NCI-H1092 treated with DMSO at 0.1 percent for 48 hours (cell line): ENCODE data around the gene KDM6A.
"Not testable (repeated sequence)": the region's sequence is repeated elsewhere in the genome, so short reads cannot be mapped to it uniquely, and the experiment has no call there.

Experiments used
- DNase-seq: peaks from one replicate; lab custom pipeline; 2025; lab: John Stamatoyannopoulos, UW

KDM6A gene

GRCh38 chrX:44927398-44927797 is 54.4 kb downstream of the KDM6A start:
- no peak for DNase-seq

DNA sequence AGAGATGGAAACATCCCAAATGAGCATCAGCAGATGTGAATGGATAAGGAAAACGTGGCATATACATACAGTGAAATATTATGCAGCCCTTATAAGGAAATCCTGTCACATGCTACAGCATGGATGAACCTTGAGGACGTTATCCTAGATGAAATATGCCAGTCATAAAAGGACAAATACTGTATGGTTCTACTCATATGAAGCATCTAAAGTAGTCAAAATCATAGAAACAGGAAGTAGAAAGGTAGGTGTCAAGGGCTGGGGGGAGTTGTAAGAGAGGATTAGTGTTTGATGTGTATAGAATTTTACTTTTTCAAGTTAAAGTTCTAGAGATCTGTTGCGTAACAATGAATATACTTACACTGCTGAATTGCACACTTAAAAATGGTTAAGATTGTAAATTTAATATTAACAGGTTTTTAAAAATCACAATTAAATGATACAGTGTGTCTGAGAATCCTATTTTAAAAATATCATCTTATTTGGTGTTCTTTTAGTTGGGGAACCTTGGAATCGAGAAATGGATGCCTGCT is 58.5 kb downstream of the KDM6A start:
- no peak for DNase-seq

DNA sequence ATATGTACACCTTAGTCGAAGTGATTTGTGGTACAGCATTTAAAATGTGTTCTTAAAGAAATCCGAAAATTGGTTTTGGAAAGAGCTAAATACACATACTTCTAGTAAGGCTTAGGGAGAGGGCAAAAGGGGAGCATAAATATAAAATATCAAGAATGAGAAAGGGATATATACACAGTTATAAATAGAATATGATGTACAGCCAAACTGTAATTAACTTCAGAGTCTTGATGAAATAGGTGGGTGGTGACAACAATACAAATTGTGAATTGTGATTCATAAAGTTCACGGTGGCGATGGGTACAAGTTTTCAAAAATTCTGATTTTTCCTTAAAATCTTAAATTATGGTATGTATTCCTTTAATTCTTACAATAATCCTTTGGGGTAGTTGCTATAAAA is 62.2 kb downstream of the KDM6A start:
- DNase-seq = no peak

DNA sequence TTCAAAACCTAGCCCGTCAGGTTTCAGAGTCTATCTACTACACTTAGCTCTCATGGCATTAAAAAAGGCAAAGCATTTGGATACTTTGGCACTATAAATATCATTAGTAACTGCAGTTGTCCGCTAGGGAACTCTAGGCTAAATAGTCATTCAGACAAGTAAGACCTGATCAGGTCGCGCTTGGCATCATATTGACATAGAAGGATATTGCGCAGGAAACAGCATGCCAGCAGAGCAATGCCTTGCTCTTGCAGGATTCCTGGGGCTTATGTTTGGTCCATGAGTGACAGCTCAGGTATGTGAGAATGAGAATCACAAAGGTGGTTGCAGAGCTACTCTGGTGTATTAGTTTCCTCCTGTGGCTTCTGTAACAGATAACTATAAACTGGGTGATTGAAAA is 62.7 kb downstream of the KDM6A start:
- DNase-seq = no peak

- DNase-seq = no peak
Measured at GRCh38 chrX:44937606-44938005, 64.6 kb downstream of the KDM6A start.

GRCh38 chrX:44938111-44938510 is 65.1 kb downstream of the KDM6A start:
- no peak for DNase-seq

GRCh38 chrX:44940541-44940940 is 67.6 kb downstream of the KDM6A start:
- not testable (repeated sequence) for DNase-seq

DNA sequence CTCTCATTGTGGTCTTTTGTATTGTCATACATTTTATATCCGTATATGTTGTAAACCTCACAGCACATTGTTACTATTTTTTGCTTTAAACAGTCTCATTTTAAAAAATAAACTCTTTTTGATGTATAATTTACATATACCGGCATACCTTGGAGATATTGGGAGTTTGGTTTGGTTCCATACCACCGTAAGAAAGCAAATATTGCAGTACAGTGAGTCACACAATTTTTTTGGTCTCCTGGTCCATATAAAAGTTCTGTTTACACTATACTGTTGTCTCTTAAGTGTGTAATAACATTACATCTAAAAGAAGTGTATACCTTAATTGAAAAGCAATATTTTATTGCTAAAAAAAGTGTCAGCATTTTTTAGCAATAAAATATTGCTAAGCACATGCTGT is 70.0 kb downstream of the KDM6A start:
- DNase-seq = no peak

DNA sequence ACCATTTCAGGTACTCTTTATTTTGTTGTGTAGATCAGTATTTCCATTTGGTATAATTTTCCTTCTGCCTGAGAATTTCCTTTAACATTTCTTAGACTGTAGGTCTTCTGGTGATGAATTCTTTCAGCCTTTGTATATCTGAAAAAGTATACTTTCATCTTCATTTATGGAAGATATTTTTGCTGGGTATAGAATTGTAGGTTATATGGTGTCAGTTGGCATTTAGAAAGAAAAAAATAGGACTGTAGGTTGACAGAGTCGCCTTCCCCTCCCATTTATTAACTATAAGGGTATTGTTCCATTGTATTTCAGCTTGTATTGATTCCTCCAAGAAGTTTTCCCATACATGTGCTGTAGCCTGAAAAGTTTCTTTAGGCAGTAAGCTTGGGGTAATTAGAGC is 71.9 kb downstream of the KDM6A start:
- DNase-seq = no peak

- no peak for DNase-seq
Measured at GRCh38 chrX:44945736-44946135, 72.7 kb downstream of the KDM6A start.

DNA sequence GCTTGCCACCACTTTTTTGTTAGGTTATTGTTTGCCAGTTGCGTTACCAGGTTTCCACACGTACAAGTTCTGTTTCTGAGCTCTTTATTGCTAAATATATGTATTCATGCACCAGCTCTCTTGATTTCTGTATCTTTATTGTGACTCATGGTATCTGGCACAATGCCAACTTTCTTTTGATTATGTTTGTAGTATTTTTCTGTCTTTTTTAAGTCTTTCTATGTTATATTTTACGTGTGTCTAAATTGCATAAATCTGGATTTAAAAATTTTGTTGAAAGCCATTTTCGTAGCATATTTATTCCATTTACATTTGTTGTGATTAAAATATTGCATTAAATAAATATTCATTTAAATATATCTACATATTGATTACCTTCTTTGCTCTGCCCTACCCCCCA is 73.8 kb downstream of the KDM6A start:
- no peak for DNase-seq

DNA sequence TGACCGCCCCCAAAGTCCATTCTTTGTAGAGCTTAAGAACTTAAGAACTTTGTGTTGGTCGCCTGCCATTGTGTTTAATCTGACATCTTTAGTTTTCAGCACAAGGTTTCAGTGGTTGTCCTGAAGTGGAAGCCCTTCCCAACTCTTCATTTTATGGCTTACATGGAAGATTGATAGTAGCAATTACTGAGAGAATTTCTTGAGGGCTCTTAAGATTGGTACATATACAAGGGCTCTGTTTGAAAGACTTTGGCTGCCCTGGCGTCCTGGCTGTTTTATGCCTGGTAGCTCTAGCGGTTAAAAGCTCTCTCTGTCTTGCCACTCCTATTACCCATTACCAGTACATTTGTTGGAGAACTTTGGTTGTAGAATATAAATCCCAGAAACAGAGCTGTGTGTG is 75.0 kb downstream of the KDM6A start:
- no peak for DNase-seq

GRCh38 chrX:44948406-44948805 is 75.4 kb downstream of the KDM6A start:
- DNase-seq = no peak

- no peak for DNase-seq
Measured at GRCh38 chrX:44949125-44949524, 76.1 kb downstream of the KDM6A start.

DNA sequence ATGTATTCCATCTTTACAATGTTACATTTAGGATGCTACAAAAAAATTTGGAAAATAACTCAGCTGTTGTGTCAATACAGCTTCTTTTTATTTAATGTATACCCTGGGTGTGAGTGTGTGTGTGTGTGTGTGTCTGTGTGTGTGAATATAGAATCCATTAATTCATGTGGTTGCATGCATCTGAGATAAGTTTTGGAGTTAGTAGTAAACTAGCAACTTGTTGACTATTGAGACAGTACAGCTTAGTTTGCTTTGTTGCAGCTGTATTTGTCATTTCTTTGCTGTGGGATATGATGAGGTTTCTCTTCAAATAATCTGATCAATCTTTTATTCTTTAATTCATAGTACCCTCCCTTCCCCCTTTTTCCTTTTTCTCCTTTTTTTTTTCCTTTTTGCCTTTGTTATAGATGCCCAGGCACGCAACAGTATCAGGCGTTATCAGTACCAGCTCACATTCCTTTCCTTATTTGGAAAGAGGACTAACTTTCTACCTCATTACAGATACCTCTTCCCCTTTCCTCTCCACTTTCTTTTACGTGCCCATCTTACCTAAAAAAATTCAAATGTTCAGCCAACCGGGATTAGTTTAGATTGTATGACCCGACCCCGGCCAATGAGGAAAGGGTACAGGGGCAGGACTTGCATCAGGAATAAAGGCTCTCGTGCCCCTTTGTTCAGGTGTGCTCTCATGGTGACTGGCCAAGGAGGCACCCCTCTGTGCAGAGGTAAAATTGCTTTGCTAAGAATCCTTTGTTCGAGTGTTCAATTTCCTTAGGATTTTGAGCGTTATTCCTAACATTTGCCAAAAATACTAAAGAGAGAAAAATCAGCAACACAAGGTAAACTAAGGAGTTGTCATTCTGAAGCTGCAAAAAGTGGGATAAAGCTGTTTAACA is 77.7 kb downstream of the KDM6A start:
- DNase-seq = not testable (repeated sequence)

DNA sequence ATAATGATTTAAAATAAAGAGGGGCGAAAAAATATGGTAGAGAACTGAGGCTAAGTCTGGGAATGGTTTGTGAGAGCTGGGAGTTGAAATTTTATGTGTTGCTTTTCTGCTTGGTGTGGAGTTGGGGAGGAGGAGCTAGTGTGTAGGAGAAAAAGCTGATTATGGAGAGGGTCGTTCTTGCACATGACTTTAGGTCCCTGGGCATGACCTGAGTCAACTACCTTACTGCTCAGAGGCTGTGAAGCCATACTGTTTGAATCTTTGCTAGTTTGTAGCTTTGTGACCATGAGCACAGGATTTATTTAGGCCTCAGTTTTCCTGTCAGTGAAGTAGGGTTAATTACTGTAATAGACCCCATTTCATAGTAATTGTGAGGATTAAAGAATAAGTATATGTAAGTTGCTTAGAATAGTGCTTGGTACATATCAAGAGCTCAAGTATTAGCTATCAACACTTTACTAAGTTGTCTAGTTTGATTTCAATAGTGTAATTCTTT is 78.6 kb downstream of the KDM6A start:
- no peak for DNase-seq

DNA sequence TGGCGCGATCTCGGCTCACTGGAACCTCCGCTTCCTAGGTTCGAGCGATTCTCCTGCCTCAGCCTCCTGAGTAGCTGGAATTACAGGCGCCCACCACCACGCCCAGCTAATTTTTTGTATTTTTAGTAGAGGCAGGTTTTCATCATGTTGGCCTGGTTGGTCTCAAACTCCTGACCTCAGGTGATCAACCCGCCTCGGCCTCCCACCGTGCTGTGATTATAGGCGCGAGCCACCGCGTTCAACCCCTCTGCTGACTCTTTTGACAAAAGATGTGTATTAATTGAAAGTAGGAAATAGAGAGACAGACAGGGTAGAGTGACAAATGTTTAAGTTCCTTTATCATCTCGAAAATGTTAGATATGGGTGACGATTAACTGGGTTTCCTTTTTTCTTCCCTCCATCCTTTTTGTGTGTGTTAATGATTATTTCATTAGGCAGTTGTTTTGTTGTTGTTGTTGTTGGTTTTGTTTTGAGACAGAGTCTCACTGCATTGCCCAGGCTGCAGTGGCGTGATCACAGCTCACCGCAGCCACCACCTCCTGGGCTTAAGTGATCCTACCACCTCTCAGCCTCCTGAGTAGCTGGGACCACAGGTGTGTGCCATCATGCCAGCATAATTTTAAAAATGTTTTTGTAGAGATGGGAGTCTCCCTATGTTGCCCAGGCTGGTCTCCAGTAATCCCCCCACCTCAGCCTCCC is 79.5 kb downstream of the KDM6A start:
- no peak for DNase-seq

GRCh38 chrX:44953734-44954502 is 80.9 kb downstream of the KDM6A start:
- no peak for DNase-seq

GRCh38 chrX:44954562-44954961 is 81.6 kb downstream of the KDM6A start:
- DNase-seq = peak; percentile 12

DNA sequence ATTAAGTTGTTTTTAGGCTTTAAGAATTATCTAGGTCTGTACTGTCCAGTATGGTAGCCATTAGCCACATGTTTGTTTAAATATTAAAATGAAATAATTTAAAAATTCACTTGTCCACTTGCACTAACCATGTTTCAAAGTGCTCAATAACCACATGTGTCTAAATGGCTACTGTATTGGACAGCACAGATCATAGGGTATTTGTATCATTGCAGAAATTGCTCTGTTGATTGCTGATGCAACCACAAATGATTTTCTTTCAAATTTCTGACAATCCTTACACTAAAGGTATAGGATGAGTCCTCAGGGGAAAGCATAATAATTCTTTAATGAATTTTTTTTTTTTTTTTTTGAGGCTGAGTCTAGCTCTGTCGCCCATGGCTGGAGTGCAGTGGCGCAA is 84.9 kb downstream of the KDM6A start:
- DNase-seq = no peak

DNA sequence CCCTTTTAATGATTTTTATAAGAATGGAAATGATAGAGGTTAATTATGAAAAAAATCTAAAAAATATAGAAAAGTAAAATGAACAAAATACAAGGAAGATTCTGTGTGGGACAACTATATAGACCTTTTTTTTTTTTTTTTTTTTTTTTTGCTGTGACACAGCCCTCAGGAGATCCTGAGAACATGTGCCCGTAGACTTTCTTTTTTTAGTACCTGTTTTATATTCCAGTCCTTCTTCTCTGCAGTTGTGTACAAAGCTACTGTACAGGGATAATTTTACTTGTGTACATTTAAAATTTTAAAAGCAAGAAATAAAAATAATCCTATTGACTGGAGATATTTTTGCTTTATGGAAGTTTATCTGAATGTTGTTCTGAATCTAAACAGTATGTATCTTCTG is 85.5 kb downstream of the KDM6A start:
- no peak for DNase-seq
